Measurements from ENCODE around the gene S100A5. TPM values are rescaled to one million over a fixed set of nuclear protein-coding genes. Genes with fewer than 3 reads are reported as not detected.

The S100A5 gene
- total RNA-seq, 1 experiment from 2014 or later, result not detected

GRCh38 chr1:153578490-153578889, 37.8 kb upstream of the S100A5 start:
- no peak for TF ChIP-seq CTCF (conservative IDR thresholded peaks at IDR 0.05)
- Histone ChIP-seq H3K4ac (ENCODE audit: low read depth, low read length) (no peak overlapping the region), H4K5ac (ENCODE audit: insufficient read length, low read depth, low read length) (no peak overlapping the region), H3K27ac (ENCODE audit: insufficient read length, low read depth, low read length) (no peak overlapping the region), H4K91ac (ENCODE audit: insufficient read length, low read depth, low read length) (no peak overlapping the region), H3K4me1 (ENCODE audit: insufficient read depth, low read length) (no peaks in the 10 kb centered on the region), H3K9me3 (ENCODE audit: control insufficient read depth, low read depth, low read length) (no peaks in the 10 kb centered on the region), H3K56ac (ENCODE audit: insufficient read length, low read depth, low read length) (no peak overlapping the region), H2AK5ac (ENCODE audit: insufficient read length, low read length) (no peak overlapping the region), H2BK120ac (ENCODE audit: low read depth, low read length, poor library complexity, severe bottlenecking) (no peak overlapping the region), H3K9ac (ENCODE audit: extremely low read depth, insufficient read length, low read length) (no peak overlapping the region), H3K14ac (ENCODE audit: insufficient read depth, low read length) (no peak overlapping the region), H3T11ph (ENCODE audit: low read length) (no peak overlapping the region), H3K79me2 (ENCODE audit: insufficient read depth, low read length) (no peaks in the 10 kb centered on the region), H4K20me1 (ENCODE audit: control insufficient read depth, insufficient read depth, insufficient read length) (no peaks in the 10 kb centered on the region), H3K4me2 (ENCODE audit: insufficient read depth, insufficient read length, low read length) (no peak overlapping the region), H4K8ac (replicated peaks; ENCODE audit: insufficient read length, low read depth, low read length) (no peak overlapping the region), H3K23ac (ENCODE audit: insufficient read length, low read depth, low read length) (no peak overlapping the region), H2BK5ac (ENCODE audit: insufficient read length, low read length) (no peak overlapping the region), H2BK15ac (ENCODE audit: low read depth, low read length) (no peak overlapping the region), H2AFZ (ENCODE audit: low read length) (no peak overlapping the region), H3K27me3 (ENCODE audit: insufficient read depth, low read length) (no peaks in the 10 kb centered on the region), H2BK12ac (ENCODE audit: insufficient read length, low read depth, low read length) (no peak overlapping the region), H2BK20ac (ENCODE audit: low read depth, low read length, poor library complexity, severe bottlenecking) (no peak overlapping the region), H3K23me2 (ENCODE audit: insufficient read length, low read depth, low read length, poor library complexity, severe bottlenecking) (no peaks in the 10 kb centered on the region), H3K79me1 (ENCODE audit: insufficient read depth, low read depth, low read length, poor library complexity, severe bottlenecking) (no peaks in the 10 kb centered on the region), H3K18ac (ENCODE audit: insufficient read length, low read depth, low read length) (no peak overlapping the region)
- Mint-ChIP-seq H3K4me3 (no peak overlapping the region), H3K27ac (no peak overlapping the region), H3K4me1 (peaks cover 17 to 22% of the 10 kb centered on the region in 2 experiments), H3K27me3 (ENCODE audit: low read depth) (no peaks in the 10 kb centered on the region), H3K9me3 (peaks cover 12 to 15% of the 10 kb centered on the region in 2 experiments; a peak in 4 of 5 replicates), H3K36me3 (ENCODE audit: insufficient read depth in 1 of 3, low read depth in 3 of 3) (peaks cover 0 to 6% (median 0%) of the 10 kb centered on the region in 3 experiments; a peak in 2 of 7 replicates)
- DNase-seq, result no peak
